ENCODE results near the gene POLR1A.
"Not testable (repeated sequence)": the region's sequence is repeated elsewhere in the genome, so short reads cannot be mapped to it uniquely, and the experiment has no call there.

Gene POLR1A

GRCh38 chr2:85995648-85996529 is 109.8 kb downstream of the POLR1A start:
- no peak for DNase-seq

- no peak for DNase-seq
Measured at GRCh38 chr2:85994897-85995647, 110.6 kb downstream of the POLR1A start.

GRCh38 chr2:85994421-85994777 is 111.3 kb downstream of the POLR1A start:
- DNase-seq: no peak

GRCh38 chr2:85992611-85993010 is 113.1 kb downstream of the POLR1A start:
- DNase-seq: no peak

GRCh38 chr2:85992053-85992452 is 113.6 kb downstream of the POLR1A start:
- not testable (repeated sequence) for DNase-seq

- DNase-seq: no peak
Measured at GRCh38 chr2:85990084-85990483, 115.6 kb downstream of the POLR1A start.

- DNase-seq: no peak
Measured at GRCh38 chr2:85989288-85989865, 116.3 kb downstream of the POLR1A start.

- no peak for DNase-seq
Measured at GRCh38 chr2:85988914-85989270, 116.8 kb downstream of the POLR1A start.

- DNase-seq: no peak
Measured at GRCh38 chr2:85988175-85988913, 117.3 kb downstream of the POLR1A start.

GRCh38 chr2:85987266-85988174 is 118.2 kb downstream of the POLR1A start:
- DNase-seq: no peak

GRCh38 chr2:85986121-85986520 is 119.6 kb downstream of the POLR1A start:
- DNase-seq: no peak

- DNase-seq: no peak
Measured at GRCh38 chr2:85984788-85985187, 120.9 kb downstream of the POLR1A start.

- no peak for DNase-seq
Measured at GRCh38 chr2:85983766-85984165, 121.9 kb downstream of the POLR1A start.

GRCh38 chr2:85981579-85982247 is 124.0 kb downstream of the POLR1A start:
- DNase-seq: no peak

- no peak for DNase-seq
Measured at GRCh38 chr2:85978883-85979780, 126.6 kb downstream of the POLR1A start.

GRCh38 chr2:85976106-85976920 is 129.4 kb downstream of the POLR1A start:
- DNase-seq: no peak

- no peak for DNase-seq
Measured at GRCh38 chr2:85975581-85975980, 130.1 kb downstream of the POLR1A start.

GRCh38 chr2:85974390-85974789 is 131.3 kb downstream of the POLR1A start:
- DNase-seq: no peak

- no peak for DNase-seq
Measured at GRCh38 chr2:85972355-85972754, 133.3 kb downstream of the POLR1A start.

All from NCI-H1092 treated with DMSO at 0.1 percent for 48 hours (cell line).